ENCODE data around the gene TBC1D22B.

TBC1D22B gene

DNA sequence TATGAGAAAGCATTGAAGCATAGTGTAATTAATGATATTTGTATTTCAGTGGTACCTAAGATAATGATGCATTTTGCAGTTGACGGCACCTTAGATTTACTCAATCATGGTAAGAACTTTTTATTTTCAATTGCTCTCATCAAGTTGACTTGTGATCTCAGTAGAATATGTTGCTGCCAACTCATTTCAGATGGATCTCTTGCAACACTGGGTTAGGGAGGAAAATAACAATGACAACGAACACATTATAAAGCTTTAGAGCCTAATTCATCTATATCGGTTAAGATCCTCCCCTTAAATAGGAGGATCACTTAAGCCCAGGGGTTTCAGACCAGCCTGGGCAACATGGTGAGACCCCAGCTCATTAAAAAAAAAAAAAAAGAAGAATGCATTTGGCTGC, 18.0 kb upstream of the TBC1D22B start:
- TF ChIP-seq, protein P1, sequence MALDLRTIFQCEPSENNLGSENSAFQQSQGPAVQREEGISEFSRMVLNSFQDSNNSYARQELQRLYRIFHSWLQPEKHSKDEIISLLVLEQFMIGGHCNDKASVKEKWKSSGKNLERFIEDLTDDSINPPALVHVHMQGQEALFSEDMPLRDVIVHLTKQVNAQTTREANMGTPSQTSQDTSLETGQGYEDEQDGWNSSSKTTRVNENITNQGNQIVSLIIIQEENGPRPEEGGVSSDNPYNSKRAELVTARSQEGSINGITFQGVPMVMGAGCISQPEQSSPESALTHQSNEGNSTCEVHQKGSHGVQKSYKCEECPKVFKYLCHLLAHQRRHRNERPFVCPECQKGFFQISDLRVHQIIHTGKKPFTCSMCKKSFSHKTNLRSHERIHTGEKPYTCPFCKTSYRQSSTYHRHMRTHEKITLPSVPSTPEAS (tag by site-specific recombination; IDR thresholded peaks at IDR 0.05), result no peak
- TF ChIP-seq, protein P2, sequence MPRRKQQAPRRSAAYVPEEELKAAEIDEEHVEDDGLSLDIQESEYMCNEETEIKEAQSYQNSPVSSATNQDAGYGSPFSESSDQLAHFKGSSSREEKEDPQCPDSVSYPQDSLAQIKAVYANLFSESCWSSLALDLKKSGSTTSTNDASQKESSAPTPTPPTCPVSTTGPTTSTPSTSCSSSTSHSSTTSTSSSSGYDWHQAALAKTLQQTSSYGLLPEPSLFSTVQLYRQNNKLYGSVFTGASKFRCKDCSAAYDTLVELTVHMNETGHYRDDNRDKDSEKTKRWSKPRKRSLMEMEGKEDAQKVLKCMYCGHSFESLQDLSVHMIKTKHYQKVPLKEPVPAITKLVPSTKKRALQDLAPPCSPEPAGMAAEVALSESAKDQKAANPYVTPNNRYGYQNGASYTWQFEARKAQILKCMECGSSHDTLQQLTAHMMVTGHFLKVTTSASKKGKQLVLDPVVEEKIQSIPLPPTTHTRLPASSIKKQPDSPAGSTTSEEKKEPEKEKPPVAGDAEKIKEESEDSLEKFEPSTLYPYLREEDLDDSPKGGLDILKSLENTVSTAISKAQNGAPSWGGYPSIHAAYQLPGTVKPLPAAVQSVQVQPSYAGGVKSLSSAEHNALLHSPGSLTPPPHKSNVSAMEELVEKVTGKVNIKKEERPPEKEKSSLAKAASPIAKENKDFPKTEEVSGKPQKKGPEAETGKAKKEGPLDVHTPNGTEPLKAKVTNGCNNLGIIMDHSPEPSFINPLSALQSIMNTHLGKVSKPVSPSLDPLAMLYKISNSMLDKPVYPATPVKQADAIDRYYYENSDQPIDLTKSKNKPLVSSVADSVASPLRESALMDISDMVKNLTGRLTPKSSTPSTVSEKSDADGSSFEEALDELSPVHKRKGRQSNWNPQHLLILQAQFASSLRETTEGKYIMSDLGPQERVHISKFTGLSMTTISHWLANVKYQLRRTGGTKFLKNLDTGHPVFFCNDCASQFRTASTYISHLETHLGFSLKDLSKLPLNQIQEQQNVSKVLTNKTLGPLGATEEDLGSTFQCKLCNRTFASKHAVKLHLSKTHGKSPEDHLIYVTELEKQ (tag by site-specific recombination; IDR thresholded peaks at IDR 0.05; ENCODE audit: borderline replicate concordance), result no peak
- TF ChIP-seq ZNF169 (tag by site-specific recombination; IDR thresholded peaks at IDR 0.05) (no peak), ZNF558 (tag by site-specific recombination; IDR thresholded peaks at IDR 0.05) (peak; percentile 29; the same call in 1 of the 2 replicates), ZNF354C (tag by site-specific recombination; IDR thresholded peaks at IDR 0.05; ENCODE audit: borderline replicate concordance, low read depth) (no peak), ZNF610 (tag by site-specific recombination; IDR thresholded peaks at IDR 0.05; ENCODE audit: borderline replicate concordance) (no peak)
- TF ChIP-seq, protein P3, sequence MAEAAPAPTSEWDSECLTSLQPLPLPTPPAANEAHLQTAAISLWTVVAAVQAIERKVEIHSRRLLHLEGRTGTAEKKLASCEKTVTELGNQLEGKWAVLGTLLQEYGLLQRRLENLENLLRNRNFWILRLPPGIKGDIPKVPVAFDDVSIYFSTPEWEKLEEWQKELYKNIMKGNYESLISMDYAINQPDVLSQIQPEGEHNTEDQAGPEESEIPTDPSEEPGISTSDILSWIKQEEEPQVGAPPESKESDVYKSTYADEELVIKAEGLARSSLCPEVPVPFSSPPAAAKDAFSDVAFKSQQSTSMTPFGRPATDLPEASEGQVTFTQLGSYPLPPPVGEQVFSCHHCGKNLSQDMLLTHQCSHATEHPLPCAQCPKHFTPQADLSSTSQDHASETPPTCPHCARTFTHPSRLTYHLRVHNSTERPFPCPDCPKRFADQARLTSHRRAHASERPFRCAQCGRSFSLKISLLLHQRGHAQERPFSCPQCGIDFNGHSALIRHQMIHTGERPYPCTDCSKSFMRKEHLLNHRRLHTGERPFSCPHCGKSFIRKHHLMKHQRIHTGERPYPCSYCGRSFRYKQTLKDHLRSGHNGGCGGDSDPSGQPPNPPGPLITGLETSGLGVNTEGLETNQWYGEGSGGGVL (tag by site-specific recombination; IDR thresholded peaks at IDR 0.05), result no peak
- TF ChIP-seq, protein P4, sequence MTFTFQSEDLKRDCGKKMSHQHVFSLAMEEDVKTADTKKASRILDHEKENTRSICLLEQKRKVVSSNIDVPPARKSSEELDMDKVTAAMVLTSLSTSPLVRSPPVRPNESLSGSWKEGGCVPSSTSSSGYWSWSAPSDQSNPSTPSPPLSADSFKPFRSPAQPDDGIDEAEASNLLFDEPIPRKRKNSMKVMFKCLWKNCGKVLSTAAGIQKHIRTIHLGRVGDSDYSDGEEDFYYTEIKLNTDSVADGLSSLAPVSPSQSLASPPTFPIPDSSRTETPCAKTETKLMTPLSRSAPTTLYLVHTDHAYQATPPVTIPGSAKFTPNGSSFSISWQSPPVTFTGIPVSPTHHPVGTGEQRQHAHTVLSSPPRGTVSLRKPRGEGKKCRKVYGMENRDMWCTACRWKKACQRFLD (tag by site-specific recombination; IDR thresholded peaks at IDR 0.05), result no peak
- peaks cover 5% of the 10 kb centered on the region for H3K4me1 ChIP-seq (ENCODE audit: control insufficient read depth, insufficient read depth, low read length)
- POLR2A ChIA-PET, result interaction anchor here (0.6 to 1.7 kb wide), 4 partner anchors 18 to 193 kb away, joined by 4 to 10 read pairs (median 4); partner anchors contain the start of genes CMTR1, TBC1D22B and TMEM217
- H3K36me3 ChIP-seq (ENCODE audit: control insufficient read depth in 2 of 2, insufficient read depth in 1 of 2, low read length in 2 of 2), result no peaks in the 10 kb centered on the region
- CTCF ChIA-PET, result interaction anchor here (0.6 to 3.6 kb wide), 3 partner anchors 14 to 43 kb away, joined by 3 to 11 read pairs (median 3); no protein-coding TSS in a partner anchor
- no peaks in the 10 kb centered on the region for H3K9me3 ChIP-seq (ENCODE audit: control insufficient read depth, insufficient read depth, low read depth, low read length)
- H3K4me3 ChIP-seq (ENCODE audit: low read depth, low read length), result no peak overlapping the region
- no peak overlapping the region; the same call in 1 of the 2 replicates for H3K27ac ChIP-seq (ENCODE audit: extremely low read depth, low read depth, low read length)

DNA sequence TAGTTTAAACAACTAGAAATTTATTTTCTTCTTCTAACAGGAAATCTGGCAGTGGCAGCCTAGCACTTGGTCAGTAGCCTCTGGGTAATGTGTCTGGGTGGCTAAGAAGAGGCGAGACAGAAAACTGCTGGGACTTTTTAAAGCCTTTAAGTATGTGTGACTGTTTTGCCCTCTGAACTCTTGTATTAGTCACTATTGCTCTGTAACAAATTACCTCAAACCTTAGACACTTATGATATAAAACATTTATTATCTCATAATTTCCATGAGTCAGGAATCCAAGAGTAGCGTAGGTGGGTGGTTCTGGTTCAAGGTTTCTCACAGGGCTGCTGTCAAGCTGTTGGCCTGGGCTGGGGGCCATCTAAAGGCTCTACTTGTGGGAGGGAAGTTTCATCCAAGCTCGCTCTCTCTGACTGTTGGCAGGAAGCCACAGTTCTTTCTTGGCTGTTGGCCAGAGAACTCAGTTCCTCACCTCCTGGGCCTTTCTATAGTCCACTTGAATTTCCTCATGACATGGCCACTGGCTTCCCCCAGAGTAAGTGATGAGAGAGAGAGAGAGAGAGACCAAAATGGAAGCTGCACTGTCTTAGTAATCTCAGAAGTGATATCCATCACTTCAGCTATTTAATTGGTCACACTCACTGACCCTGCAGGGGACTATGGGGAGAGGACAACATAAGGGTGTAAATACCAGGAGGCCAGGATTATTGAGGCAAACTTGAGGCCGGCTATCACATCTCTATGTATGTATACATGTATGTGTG, 17.4 kb upstream of the TBC1D22B start:
- Histone ChIP-seq H3K36me3 (ENCODE audit: control insufficient read depth in 2 of 2, insufficient read depth in 1 of 2, low read length in 2 of 2) (no peaks in the 10 kb centered on the region), H3K4me3 (ENCODE audit: low read depth, low read length) (no peak overlapping the region), H3K27ac (ENCODE audit: extremely low read depth, low read depth, low read length) (peak overlapping the region; percentile 1; the same call in 1 of the 2 replicates), H3K4me1 (ENCODE audit: control insufficient read depth, insufficient read depth, low read length) (peaks cover 6% of the 10 kb centered on the region), H3K9me3 (ENCODE audit: control insufficient read depth, insufficient read depth, low read depth, low read length) (no peaks in the 10 kb centered on the region)
- ChIA-PET CTCF (interaction anchor here (0.6 to 3.6 kb wide), 3 partner anchors 15 to 43 kb away, joined by 3 to 11 read pairs (median 3); no protein-coding TSS in a partner anchor), POLR2A (interaction anchor here (0.6 to 1.7 kb wide), 4 partner anchors 18 to 193 kb away, joined by 4 to 10 read pairs (median 4); partner anchors contain the start of genes CMTR1, TBC1D22B and TMEM217)
- TF ChIP-seq ZNF138 (tag by site-specific recombination; IDR thresholded peaks at IDR 0.05; ENCODE audit: borderline replicate concordance), result no peak
- TF ChIP-seq ZNF223 (tag by site-specific recombination; IDR thresholded peaks at IDR 0.05), result no peak
- TF ChIP-seq ZNF274 (IDR thresholded peaks at IDR 0.05; ENCODE audit: low read length), result no peak
- no peak for TF ChIP-seq ZNF274 (tag by site-specific recombination; IDR thresholded peaks at IDR 0.05; ENCODE audit: borderline replicate concordance)
- TF ChIP-seq ZNF561 (tag by site-specific recombination; IDR thresholded peaks at IDR 0.05; ENCODE audit: borderline replicate concordance), result peak; percentile 74; the same call in 1 of the 2 replicates
- TF ChIP-seq ZBTB21 (tag by site-specific recombination; IDR thresholded peaks at IDR 0.05), result peak; percentile 83
- TF ChIP-seq ZNF175 (tag by site-specific recombination; IDR thresholded peaks at IDR 0.05), result no peak
- TF ChIP-seq, protein P5, sequence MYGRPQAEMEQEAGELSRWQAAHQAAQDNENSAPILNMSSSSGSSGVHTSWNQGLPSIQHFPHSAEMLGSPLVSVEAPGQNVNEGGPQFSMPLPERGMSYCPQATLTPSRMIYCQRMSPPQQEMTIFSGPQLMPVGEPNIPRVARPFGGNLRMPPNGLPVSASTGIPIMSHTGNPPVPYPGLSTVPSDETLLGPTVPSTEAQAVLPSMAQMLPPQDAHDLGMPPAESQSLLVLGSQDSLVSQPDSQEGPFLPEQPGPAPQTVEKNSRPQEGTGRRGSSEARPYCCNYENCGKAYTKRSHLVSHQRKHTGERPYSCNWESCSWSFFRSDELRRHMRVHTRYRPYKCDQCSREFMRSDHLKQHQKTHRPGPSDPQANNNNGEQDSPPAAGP (tag by site-specific recombination; IDR thresholded peaks at IDR 0.05), result no peak
- TF ChIP-seq ZNF335 (tag by site-specific recombination; conservative IDR thresholded peaks at IDR 0.05), result peak; percentile 69
- peak; percentile 64; the same call in 1 of the 2 replicates for TF ChIP-seq ZNF600 (tag by site-specific recombination; IDR thresholded peaks at IDR 0.05)
- TF ChIP-seq ZFP3 (tag by site-specific recombination; IDR thresholded peaks at IDR 0.05; ENCODE audit: low read depth), result no peak
- TF ChIP-seq, protein P6, sequence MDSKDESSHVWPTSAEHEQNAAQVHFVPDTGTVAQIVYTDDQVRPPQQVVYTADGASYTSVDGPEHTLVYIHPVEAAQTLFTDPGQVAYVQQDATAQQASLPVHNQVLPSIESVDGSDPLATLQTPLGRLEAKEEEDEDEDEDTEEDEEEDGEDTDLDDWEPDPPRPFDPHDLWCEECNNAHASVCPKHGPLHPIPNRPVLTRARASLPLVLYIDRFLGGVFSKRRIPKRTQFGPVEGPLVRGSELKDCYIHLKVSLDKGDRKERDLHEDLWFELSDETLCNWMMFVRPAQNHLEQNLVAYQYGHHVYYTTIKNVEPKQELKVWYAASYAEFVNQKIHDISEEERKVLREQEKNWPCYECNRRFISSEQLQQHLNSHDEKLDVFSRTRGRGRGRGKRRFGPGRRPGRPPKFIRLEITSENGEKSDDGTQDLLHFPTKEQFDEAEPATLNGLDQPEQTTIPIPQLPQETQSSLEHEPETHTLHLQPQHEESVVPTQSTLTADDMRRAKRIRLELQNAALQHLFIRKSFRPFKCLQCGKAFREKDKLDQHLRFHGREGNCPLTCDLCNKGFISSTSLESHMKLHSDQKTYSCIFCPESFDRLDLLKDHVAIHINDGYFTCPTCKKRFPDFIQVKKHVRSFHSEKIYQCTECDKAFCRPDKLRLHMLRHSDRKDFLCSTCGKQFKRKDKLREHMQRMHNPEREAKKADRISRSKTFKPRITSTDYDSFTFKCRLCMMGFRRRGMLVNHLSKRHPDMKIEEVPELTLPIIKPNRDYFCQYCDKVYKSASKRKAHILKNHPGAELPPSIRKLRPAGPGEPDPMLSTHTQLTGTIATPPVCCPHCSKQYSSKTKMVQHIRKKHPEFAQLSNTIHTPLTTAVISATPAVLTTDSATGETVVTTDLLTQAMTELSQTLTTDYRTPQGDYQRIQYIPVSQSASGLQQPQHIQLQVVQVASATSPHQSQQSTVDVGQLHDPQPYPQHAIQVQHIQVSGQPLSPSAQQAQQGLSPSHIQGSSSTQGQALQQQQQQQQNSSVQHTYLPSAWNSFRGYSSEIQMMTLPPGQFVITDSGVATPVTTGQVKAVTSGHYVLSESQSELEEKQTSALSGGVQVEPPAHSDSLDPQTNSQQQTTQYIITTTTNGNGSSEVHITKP (tag by site-specific recombination; IDR thresholded peaks at IDR 0.05), result peak; percentile 81

Data from HEK293 (cell line).